Osteocyte (in vitro differentiated cells): ENCODE results near the gene KANTR. TPM values are rescaled to one million over a fixed set of nuclear protein-coding genes. Genes with fewer than 3 reads are reported as not detected.

Experiments used
- DNase-seq: peaks from one replicate; pipeline ENCODE4 v3.0.0; 2021; ENCODE audit warnings: mixed read lengths; ENCODE audit not compliant: unreplicated experiment; ENCODE audit errors: extremely low spot score
- H3K27ac Mint-ChIP-seq: one replicate; pipeline ENCODE4 v1.8.0; 2021; ENCODE audit warnings: mild to moderate bottlenecking, mixed read lengths; ENCODE audit not compliant: unreplicated experiment
- H3K27me3 Mint-ChIP-seq: one replicate; pipeline ENCODE4 v1.8.0; 2021; ENCODE audit warnings: mixed read lengths; ENCODE audit not compliant: unreplicated experiment
- H3K36me3 Mint-ChIP-seq: one replicate; pipeline ENCODE4 v1.8.0; 2021; ENCODE audit warnings: mixed read lengths; ENCODE audit not compliant: unreplicated experiment
- H3K4me1 Mint-ChIP-seq: one replicate; pipeline ENCODE4 v1.8.0; 2021; ENCODE audit warnings: mixed read lengths; ENCODE audit not compliant: unreplicated experiment
- H3K4me3 Mint-ChIP-seq: one replicate; pipeline ENCODE4 v1.8.0; 2021; ENCODE audit warnings: mild to moderate bottlenecking, moderate library complexity, mixed read lengths; ENCODE audit not compliant: unreplicated experiment
- H3K9me3 Mint-ChIP-seq: one replicate; pipeline ENCODE4 v1.8.0; 2021; ENCODE audit warnings: mixed read lengths; ENCODE audit not compliant: unreplicated experiment
- total RNA-seq: library from RNA; stranded (reverse); gene quantifications from 2 replicates; pipeline ENCODE4 v1.2.1, GENCODE V29; 2021
- TF ChIP-seq, protein P1 (sequence below): fragments of 200-600 bp; sonication (generic); IDR thresholded peaks from 2 replicates; pipeline ENCODE4 v1.5.0; 2021; ENCODE audit warnings: antibody characterized with exemption, mild to moderate bottlenecking, moderate library complexity

KANTR gene
- total RNA-seq, 1 donor from 2014 or later = 12.4 TPM

GRCh38 chrX:53081925-53082772 is 11.8 kb upstream of the KANTR start, which contains the start of gene TSPYL2:
TSS of gene TSPYL2 (plus strand) at chrX:53082367. CDS start at chrX:53082499, 132 bp downstream.
- H3K9me3 Mint-ChIP-seq = no peaks in the 10 kb centered on the region
- H3K27me3 Mint-ChIP-seq = no peaks in the 10 kb centered on the region
- peak; percentile 98 for DNase-seq
- H3K36me3 Mint-ChIP-seq = peaks cover 15% of the 10 kb centered on the region
- H3K27ac Mint-ChIP-seq = peak within 1 kb of the TSS; percentile 92
- H3K4me3 Mint-ChIP-seq = peak within 1 kb of the TSS; percentile 82
- H3K4me1 Mint-ChIP-seq = peaks cover 17% of the 10 kb centered on the region
- TF ChIP-seq, protein P1, sequence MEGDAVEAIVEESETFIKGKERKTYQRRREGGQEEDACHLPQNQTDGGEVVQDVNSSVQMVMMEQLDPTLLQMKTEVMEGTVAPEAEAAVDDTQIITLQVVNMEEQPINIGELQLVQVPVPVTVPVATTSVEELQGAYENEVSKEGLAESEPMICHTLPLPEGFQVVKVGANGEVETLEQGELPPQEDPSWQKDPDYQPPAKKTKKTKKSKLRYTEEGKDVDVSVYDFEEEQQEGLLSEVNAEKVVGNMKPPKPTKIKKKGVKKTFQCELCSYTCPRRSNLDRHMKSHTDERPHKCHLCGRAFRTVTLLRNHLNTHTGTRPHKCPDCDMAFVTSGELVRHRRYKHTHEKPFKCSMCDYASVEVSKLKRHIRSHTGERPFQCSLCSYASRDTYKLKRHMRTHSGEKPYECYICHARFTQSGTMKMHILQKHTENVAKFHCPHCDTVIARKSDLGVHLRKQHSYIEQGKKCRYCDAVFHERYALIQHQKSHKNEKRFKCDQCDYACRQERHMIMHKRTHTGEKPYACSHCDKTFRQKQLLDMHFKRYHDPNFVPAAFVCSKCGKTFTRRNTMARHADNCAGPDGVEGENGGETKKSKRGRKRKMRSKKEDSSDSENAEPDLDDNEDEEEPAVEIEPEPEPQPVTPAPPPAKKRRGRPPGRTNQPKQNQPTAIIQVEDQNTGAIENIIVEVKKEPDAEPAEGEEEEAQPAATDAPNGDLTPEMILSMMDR = no peak

- H3K9me3 Mint-ChIP-seq = no peaks in the 10 kb centered on the region
- TF ChIP-seq, protein P1 = no peak
- H3K27ac Mint-ChIP-seq = peak overlapping the region; percentile 64
Measured at GRCh38 chrX:53082773-53083616, 10.9 kb upstream of the KANTR start.

GRCh38 chrX:53084043-53084570 is 9.8 kb upstream of the KANTR start:
- no peak overlapping the region for H3K4me3 Mint-ChIP-seq
- no peak overlapping the region for H3K27ac Mint-ChIP-seq
- TF ChIP-seq, protein P1 = no peak
- no peaks in the 10 kb centered on the region for H3K27me3 Mint-ChIP-seq
- H3K9me3 Mint-ChIP-seq = no peaks in the 10 kb centered on the region
- H3K36me3 Mint-ChIP-seq = peaks cover 15% of the 10 kb centered on the region
- DNase-seq = no peak
- H3K4me1 Mint-ChIP-seq = peaks cover 21% of the 10 kb centered on the region

More at GRCh38 chrX:53082773-53083616, 10.9 kb upstream of the KANTR start:
- peaks cover 15% of the 10 kb centered on the region for H3K36me3 Mint-ChIP-seq
- DNase-seq = no peak
- peaks cover 17% of the 10 kb centered on the region for H3K4me1 Mint-ChIP-seq
- H3K27me3 Mint-ChIP-seq = no peaks in the 10 kb centered on the region
- peak overlapping the region; percentile 82 for H3K4me3 Mint-ChIP-seq

- Mint-ChIP-seq H3K36me3 (peaks cover 15% of the 10 kb centered on the region), H3K4me1 (peaks cover 21% of the 10 kb centered on the region), H3K27me3 (no peaks in the 10 kb centered on the region), H3K9me3 (no peaks in the 10 kb centered on the region), H3K4me3 (no peak overlapping the region), H3K27ac (no peak overlapping the region)
- TF ChIP-seq, protein P1 = no peak
- no peak for DNase-seq
Measured at GRCh38 chrX:53084863-53085262, 9.1 kb upstream of the KANTR start.
